GM23338 (cell line): ENCODE measurements around the gene USP6NL.

Experiments used
- CREB1 ChIP-seq: fragments of 250-450 bp; sonication (Bioruptor Pico); IDR thresholded peaks from 2 replicates; pipeline ENCODE4 v1.5.0; 2020; ENCODE audit warnings: low read depth, mild to moderate bottlenecking, moderate library complexity
- CTCF ChIP-seq, 2 experiments: fragments of 200-600 bp in 1 of 2; sonication (generic) in 1 of 2; conservative IDR thresholded peaks; 2 replicates each; pipeline versions ENCODE4 v1.5.1 to v1.6.1; 2016 to 2017; ENCODE audit warnings: antibody characterized with exemption in 2 of 2, low read depth in 2 of 2, mild to moderate bottlenecking in 2 of 2, moderate library complexity in 1 of 2
- ETS1 ChIP-seq: IDR thresholded peaks from 2 replicates; pipeline ENCODE4 v1.6.1; 2016; ENCODE audit warnings: antibody characterized with exemption
- EZH2 ChIP-seq: fragments of 200-600 bp; sonication (generic); IDR thresholded peaks from one replicate; pipeline ENCODE4 v1.8.0; 2017; ENCODE audit warnings: antibody characterized with exemption, mild to moderate bottlenecking, low read depth; ENCODE audit not compliant: unreplicated experiment
- EZH2phosphoT487 ChIP-seq: fragments of 200-600 bp; sonication (generic); IDR thresholded peaks from one replicate; pipeline ENCODE4 v1.8.1; 2018; ENCODE audit warnings: antibody characterized with exemption; ENCODE audit not compliant: unreplicated experiment
- NANOG ChIP-seq: IDR thresholded peaks from 2 replicates; pipeline ENCODE4 v1.6.1; 2016; ENCODE audit warnings: antibody characterized with exemption, borderline replicate concordance
- POLR2AphosphoS5 ChIP-seq: IDR thresholded peaks from 2 replicates; pipeline ENCODE4 v1.6.1; 2016; ENCODE audit warnings: antibody characterized with exemption, low read depth
- REST ChIP-seq: IDR thresholded peaks from one replicate; pipeline ENCODE4 v1.6.1; 2018; ENCODE audit warnings: antibody characterized with exemption; ENCODE audit not compliant: unreplicated experiment
- STAT1 ChIP-seq: IDR thresholded peaks from one replicate; pipeline ENCODE4 v1.6.1; 2016; ENCODE audit warnings: antibody characterized with exemption; ENCODE audit not compliant: unreplicated experiment
- ZNF114 ChIP-seq: fragments of 250-450 bp; sonication (Bioruptor Pico); IDR thresholded peaks from 2 replicates; pipeline ENCODE4 v1.5.0; 2020; ENCODE audit warnings: mild to moderate bottlenecking, moderate library complexity
- ZNF331 ChIP-seq: fragments of 250-450 bp; sonication (Bioruptor Pico); IDR thresholded peaks from 2 replicates; pipeline ENCODE4 v1.5.0; 2020; ENCODE audit warnings: low read depth, mild to moderate bottlenecking, moderate library complexity

GRCh38 chr10:11533328-11533781, 78.1 kb downstream of the USP6NL start:
- TF ChIP-seq CTCF (conservative IDR thresholded peaks at IDR 0.05; ENCODE audit: low read depth in 2 of 2) (peak; percentile 25 to 44), EZH2 (no peak), POLR2AphosphoS5 (no peak), ZNF331 (CRISPR knock-in tag) (no peak), REST (no peak), ZNF114 (CRISPR knock-in tag) (no peak), CREB1 (CRISPR knock-in tag) (no peak), STAT1 (no peak), NANOG (no peak), ETS1 (no peak), EZH2phosphoT487 (no peak)
